Esophagus squamous epithelium (tissue), 4 donors: Measurements from ENCODE around the gene SEMA4B.

Experiments
- CTCF ChIP-seq, 6 experiments: fragments of 450-650 bp in 4 of 6; fragments of 200-600 bp in 2 of 6; sonication (generic) in 2 of 6; IDR thresholded peaks; one replicate each; pipeline ENCODE4 v1.5.1; 2016 to 2019; ENCODE audit warnings: antibody characterized with exemption in 6 of 6, mild to moderate bottlenecking in 4 of 6, moderate library complexity in 4 of 6
- POLR2A ChIP-seq, 4 donors: fragments of 450-650 bp; IDR thresholded peaks; one replicate each; pipeline ENCODE4 v1.6.1; 2017; ENCODE audit warnings: antibody characterized with exemption in 4 of 4, mild to moderate bottlenecking in 4 of 4, moderate library complexity in 3 of 4

- TF ChIP-seq POLR2A (IDR thresholded peaks at IDR 0.05) (no peak), CTCF (IDR thresholded peaks at IDR 0.05) (no peak)
Measured at GRCh38 chr15:90213122-90213817, 12.1 kb downstream of the SEMA4B start.
